ENCODE data around the gene QRFP. TPM values are rescaled to one million over a fixed set of nuclear protein-coding genes. Genes with fewer than 3 reads are reported as not detected.

QRFP gene
- polyA plus RNA-seq, 1 donor (not counting 4 experiments of a cell fraction or from before 2014, with no cell fraction given), result not detected

DNA sequence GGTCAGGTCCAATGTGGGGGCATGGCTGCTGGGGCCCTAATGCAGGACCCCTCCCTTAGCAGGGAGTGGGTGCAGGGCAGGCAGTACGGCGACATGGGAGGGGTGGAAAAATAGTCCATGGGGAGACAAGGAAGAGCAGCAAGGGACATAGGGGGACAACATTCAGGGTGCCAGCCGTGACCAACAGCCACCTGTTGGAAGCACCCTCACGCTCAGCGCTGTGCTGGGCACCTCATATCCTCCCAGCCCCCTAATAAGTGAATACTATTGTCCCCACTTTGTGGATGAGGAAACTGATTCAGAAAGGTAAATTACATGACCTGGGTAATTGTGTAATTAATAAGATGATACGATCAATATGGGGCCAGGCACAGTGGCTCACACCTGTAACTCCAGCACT, 45.5 kb upstream of the QRFP start:
- FAIRE-seq (no peak), DNase-seq (ENCODE audit: low read depth, low spot score) (no peak)
- H3K4me1 ChIP-seq (ENCODE audit: control insufficient read depth, extremely low read depth, insufficient read depth, low read length), result peaks cover 16% of the 10 kb centered on the region
- no peak overlapping the region for H3K4me2 ChIP-seq (ENCODE audit: control insufficient read depth, extremely low read depth, insufficient read depth, low read depth, low read length)
- TF ChIP-seq, protein P1, sequence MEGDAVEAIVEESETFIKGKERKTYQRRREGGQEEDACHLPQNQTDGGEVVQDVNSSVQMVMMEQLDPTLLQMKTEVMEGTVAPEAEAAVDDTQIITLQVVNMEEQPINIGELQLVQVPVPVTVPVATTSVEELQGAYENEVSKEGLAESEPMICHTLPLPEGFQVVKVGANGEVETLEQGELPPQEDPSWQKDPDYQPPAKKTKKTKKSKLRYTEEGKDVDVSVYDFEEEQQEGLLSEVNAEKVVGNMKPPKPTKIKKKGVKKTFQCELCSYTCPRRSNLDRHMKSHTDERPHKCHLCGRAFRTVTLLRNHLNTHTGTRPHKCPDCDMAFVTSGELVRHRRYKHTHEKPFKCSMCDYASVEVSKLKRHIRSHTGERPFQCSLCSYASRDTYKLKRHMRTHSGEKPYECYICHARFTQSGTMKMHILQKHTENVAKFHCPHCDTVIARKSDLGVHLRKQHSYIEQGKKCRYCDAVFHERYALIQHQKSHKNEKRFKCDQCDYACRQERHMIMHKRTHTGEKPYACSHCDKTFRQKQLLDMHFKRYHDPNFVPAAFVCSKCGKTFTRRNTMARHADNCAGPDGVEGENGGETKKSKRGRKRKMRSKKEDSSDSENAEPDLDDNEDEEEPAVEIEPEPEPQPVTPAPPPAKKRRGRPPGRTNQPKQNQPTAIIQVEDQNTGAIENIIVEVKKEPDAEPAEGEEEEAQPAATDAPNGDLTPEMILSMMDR (optimal IDR thresholded peaks at IDR 0.05 in 1 of 3, IDR thresholded peaks at IDR 0.05 in 1 of 3, conservative IDR thresholded peaks at IDR 0.05 in 1 of 3; ENCODE audit: extremely low read depth in 1 of 3, insufficient read depth in 2 of 3, low read length in 3 of 3), result no peak
- TF ChIP-seq EZH2 (IDR thresholded peaks at IDR 0.05; ENCODE audit: low read length), result no peak
- no peak overlapping the region for H2AFZ ChIP-seq (ENCODE audit: control insufficient read depth, low read length)
- H3K36me3 ChIP-seq (ENCODE audit: control insufficient read depth in 2 of 2, extremely low read depth in 1 of 2, insufficient read depth in 2 of 2, low read length in 2 of 2), result no peaks in the 10 kb centered on the region
- H3K9ac ChIP-seq (ENCODE audit: control insufficient read depth, extremely low read depth, insufficient read depth, low read length), result no peak overlapping the region
- H3K27me3 ChIP-seq (ENCODE audit: control insufficient read depth, extremely low read depth, insufficient read depth, low read length), result peaks cover 54% of the 10 kb centered on the region
- dilution Hi-C loops (cut with MboI; ENCODE audit: extremely low pct_ligation_motif_present, low sequenced_read_pairs), result no loop called here
- H3K27ac ChIP-seq (ENCODE audit: control insufficient read depth, insufficient read depth, low read length), result no peak overlapping the region
- no peaks in the 10 kb centered on the region for H3K9me1 ChIP-seq (ENCODE audit: control insufficient read depth, extremely low read depth, insufficient read depth, low read length)
- peaks cover 4% of the 10 kb centered on the region for H4K20me1 ChIP-seq (ENCODE audit: control insufficient read depth, extremely low read depth, insufficient read depth, low read length)
- no peak overlapping the region for H3K4me3 ChIP-seq (ENCODE audit: control insufficient read depth in 2 of 3, extremely low read depth in 1 of 3, insufficient read depth in 2 of 3, low read depth in 1 of 3, low read length in 3 of 3)
- no peaks in the 10 kb centered on the region for H3K9me3 ChIP-seq (ENCODE audit: control insufficient read depth, low read depth, low read length)
- H3K79me2 ChIP-seq (ENCODE audit: control insufficient read depth, insufficient read depth, low read length), result no peaks in the 10 kb centered on the region

DNA sequence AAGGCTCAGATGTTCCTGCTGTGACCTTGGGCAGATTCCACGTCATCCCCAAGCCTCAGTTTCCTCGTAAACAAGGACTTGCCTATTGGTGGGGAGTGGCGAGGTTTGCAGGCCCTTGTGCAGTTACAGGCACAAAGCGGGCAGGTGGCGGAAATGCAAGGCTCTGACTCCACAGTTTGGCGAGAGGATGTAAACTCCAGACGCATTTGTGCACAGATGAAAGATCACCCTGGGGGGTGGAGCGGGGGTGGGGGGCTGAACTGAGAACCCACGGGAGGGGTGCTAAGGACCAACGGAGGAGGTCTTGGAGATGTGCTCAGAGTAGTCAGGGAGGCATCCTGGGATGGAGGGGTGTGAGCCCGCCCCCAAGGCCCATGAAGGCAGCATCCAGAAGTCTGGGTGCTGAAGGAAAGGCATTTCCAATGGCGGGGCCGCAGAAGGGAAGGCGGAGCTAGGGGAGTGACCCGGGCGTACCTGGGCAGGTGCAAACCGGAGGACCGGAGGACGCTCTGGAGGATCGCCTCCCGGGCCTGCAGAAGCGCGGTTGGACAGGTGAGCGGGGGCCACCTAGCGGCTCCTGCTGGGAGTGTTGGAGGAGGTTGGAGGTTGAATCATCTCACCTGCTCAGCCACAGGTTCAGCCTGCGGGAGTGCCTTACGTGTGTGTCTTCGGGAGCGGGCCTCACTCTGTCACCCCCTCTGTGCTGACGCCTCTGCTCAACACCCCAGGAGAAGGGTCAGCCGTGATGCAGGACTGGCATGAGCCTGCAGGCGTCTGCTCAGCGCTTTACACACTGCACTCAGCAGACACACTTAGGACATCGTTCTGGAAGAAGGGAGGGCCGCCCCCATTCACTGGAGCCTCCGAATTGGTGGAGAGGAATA, 44.3 kb upstream of the QRFP start:
- no peak for TF ChIP-seq EZH2 (IDR thresholded peaks at IDR 0.05; ENCODE audit: low read length)
- TF ChIP-seq, protein P1 (optimal IDR thresholded peaks at IDR 0.05 in 1 of 3, IDR thresholded peaks at IDR 0.05 in 1 of 3, conservative IDR thresholded peaks at IDR 0.05 in 1 of 3; ENCODE audit: extremely low read depth in 1 of 3, insufficient read depth in 2 of 3, low read length in 3 of 3), result peak in 2 of 3 experiments; percentile 89 to 96
- no peak overlapping the region for H3K27ac ChIP-seq (ENCODE audit: control insufficient read depth, insufficient read depth, low read length)
- peaks cover 54% of the 10 kb centered on the region for H3K27me3 ChIP-seq (ENCODE audit: control insufficient read depth, extremely low read depth, insufficient read depth, low read length)
- H4K20me1 ChIP-seq (ENCODE audit: control insufficient read depth, extremely low read depth, insufficient read depth, low read length), result peaks cover 4% of the 10 kb centered on the region
- no peak overlapping the region for H3K4me3 ChIP-seq (ENCODE audit: control insufficient read depth in 2 of 3, extremely low read depth in 1 of 3, insufficient read depth in 2 of 3, low read depth in 1 of 3, low read length in 3 of 3)
- dilution Hi-C loops (cut with MboI; ENCODE audit: extremely low pct_ligation_motif_present, low sequenced_read_pairs), result no loop called here
- FAIRE-seq (no peak), DNase-seq (ENCODE audit: low read depth, low spot score) (peak; percentile 63)
- H3K36me3 ChIP-seq (ENCODE audit: control insufficient read depth in 2 of 2, extremely low read depth in 1 of 2, insufficient read depth in 2 of 2, low read length in 2 of 2), result no peaks in the 10 kb centered on the region
- H3K4me1 ChIP-seq (ENCODE audit: control insufficient read depth, extremely low read depth, insufficient read depth, low read length), result peaks cover 12% of the 10 kb centered on the region
- no peaks in the 10 kb centered on the region for H3K9me3 ChIP-seq (ENCODE audit: control insufficient read depth, low read depth, low read length)
- peak overlapping the region; percentile 31 for H3K4me2 ChIP-seq (ENCODE audit: control insufficient read depth, extremely low read depth, insufficient read depth, low read depth, low read length)
- no peak overlapping the region for H2AFZ ChIP-seq (ENCODE audit: control insufficient read depth, low read length)
- no peaks in the 10 kb centered on the region for H3K9me1 ChIP-seq (ENCODE audit: control insufficient read depth, extremely low read depth, insufficient read depth, low read length)
- H3K9ac ChIP-seq (ENCODE audit: control insufficient read depth, extremely low read depth, insufficient read depth, low read length), result peak overlapping the region; percentile 5
- H3K79me2 ChIP-seq (ENCODE audit: control insufficient read depth, insufficient read depth, low read length), result no peaks in the 10 kb centered on the region
